ENCODE data around the gene ATP8A2. TPM values are rescaled to one million over a fixed set of nuclear protein-coding genes. Genes with fewer than 3 reads are reported as not detected.

The ATP8A2 gene
- total RNA-seq, 1 donor from 2014 or later = 47.3 TPM

- no peak for DNase-seq
Observed at GRCh38 chr13:25686831-25687470, 315.2 kb downstream of the ATP8A2 start.

GRCh38 chr13:25687471-25688225, 315.9 kb downstream of the ATP8A2 start:
- no peak for DNase-seq

GRCh38 chr13:25688536-25688935, 316.8 kb downstream of the ATP8A2 start:
- no peak for DNase-seq

- DNase-seq = no peak
Observed at GRCh38 chr13:25689539-25689938, 317.8 kb downstream of the ATP8A2 start.

GRCh38 chr13:25690582-25690981, 318.8 kb downstream of the ATP8A2 start:
- no peak for DNase-seq

- DNase-seq = no peak
Observed at GRCh38 chr13:25691654-25692053, 319.9 kb downstream of the ATP8A2 start.

GRCh38 chr13:25692099-25692498, 320.3 kb downstream of the ATP8A2 start:
- no peak for DNase-seq

- no peak for DNase-seq
Observed at GRCh38 chr13:25699056-25699455, 327.3 kb downstream of the ATP8A2 start.

GRCh38 chr13:25699600-25699999, 327.8 kb downstream of the ATP8A2 start:
- no peak for DNase-seq

GRCh38 chr13:25701304-25701703, 329.5 kb downstream of the ATP8A2 start:
- DNase-seq = no peak

- no peak for DNase-seq
Observed at GRCh38 chr13:25702386-25702785, 330.6 kb downstream of the ATP8A2 start.

GRCh38 chr13:25707726-25708125, 336.0 kb downstream of the ATP8A2 start:
- no peak for DNase-seq

- DNase-seq = no peak
Observed at GRCh38 chr13:25708268-25708667, 336.5 kb downstream of the ATP8A2 start.

GRCh38 chr13:25709088-25709487, 337.3 kb downstream of the ATP8A2 start:
- no peak for DNase-seq

GRCh38 chr13:25715760-25716159, 344.0 kb downstream of the ATP8A2 start:
- DNase-seq = no peak

- no peak for DNase-seq
Observed at GRCh38 chr13:25717666-25718197, 346.0 kb downstream of the ATP8A2 start.

- no peak for DNase-seq
Observed at GRCh38 chr13:25719666-25720065, 347.9 kb downstream of the ATP8A2 start.

- DNase-seq = no peak
Observed at GRCh38 chr13:25722893-25723292, 351.1 kb downstream of the ATP8A2 start.

GRCh38 chr13:25725104-25725503, 353.3 kb downstream of the ATP8A2 start:
- DNase-seq = no peak

GRCh38 chr13:25727250-25727649, 355.5 kb downstream of the ATP8A2 start:
- DNase-seq = no peak

- no peak for DNase-seq
Observed at GRCh38 chr13:25727810-25728209, 356.0 kb downstream of the ATP8A2 start.

- no peak for DNase-seq
Observed at GRCh38 chr13:25729201-25729600, 357.4 kb downstream of the ATP8A2 start.

- DNase-seq = no peak
Observed at GRCh38 chr13:25731037-25731436, 359.3 kb downstream of the ATP8A2 start.

- DNase-seq = no peak
Observed at GRCh38 chr13:25731536-25731935, 359.8 kb downstream of the ATP8A2 start.
